GM12878 (cell line): ENCODE results near the gene ZDHHC11.
A peak's percentile ranks its signal among the peaks of the same experiment; 100 is the strongest.

Experiments used
- BACH1 ChIP-seq: fragments of 450-650 bp; IDR thresholded peaks from 2 replicates; pipeline ENCODE4 v1.6.1; 2017; ENCODE audit warnings: mild to moderate bottlenecking, borderline replicate concordance
- HDAC6 ChIP-seq: fragments of 200-600 bp; sonication (generic); IDR thresholded peaks from one replicate; pipeline ENCODE4 v1.8.0; 2017; ENCODE audit warnings: antibody characterized with exemption; ENCODE audit not compliant: unreplicated experiment
- MTA2 ChIP-seq: fragments of 450-650 bp; IDR thresholded peaks from 2 replicates; pipeline ENCODE4 v1.6.1; 2016; ENCODE audit warnings: low read depth, mild to moderate bottlenecking, moderate library complexity
- POLR2A ChIP-seq: IDR thresholded peaks from 2 replicates; pipeline ENCODE4 v1.6.1; 2011; ENCODE audit warnings: low read depth, mild to moderate bottlenecking, low read length
- POLR2AphosphoS5 ChIP-seq: IDR thresholded peaks from 2 replicates; pipeline ENCODE4 v1.6.1; 2011; ENCODE audit warnings: mild to moderate bottlenecking, low read length, inconsistent platforms
- RAD21 ChIP-seq: IDR thresholded peaks from 2 replicates; pipeline ENCODE4 v1.6.1; 2011; ENCODE audit warnings: mild to moderate bottlenecking, low read depth, low read length, moderate library complexity; ENCODE audit not compliant: insufficient read depth
- SMAD1 ChIP-seq: fragments of 450-650 bp; IDR thresholded peaks from 2 replicates; pipeline ENCODE4 v1.6.1; 2018; ENCODE audit warnings: mild to moderate bottlenecking, low read depth; ENCODE audit not compliant: partially characterized antibody
- SMARCA5 ChIP-seq: fragments of 450-650 bp; IDR thresholded peaks from 2 replicates; pipeline ENCODE4 v1.6.1; 2017; ENCODE audit warnings: mild to moderate bottlenecking
- SMC3 ChIP-seq: IDR thresholded peaks from 2 replicates; pipeline ENCODE4 v1.6.1; 2011; ENCODE audit warnings: low read length, improper control_type of control experiment, borderline replicate concordance
- SUZ12 ChIP-seq: fragments of 200-600 bp; sonication (generic); IDR thresholded peaks from one replicate; pipeline ENCODE4 v1.6.1; 2018; ENCODE audit warnings: antibody characterized with exemption, mild to moderate bottlenecking; ENCODE audit not compliant: unreplicated experiment
- ZBED1 ChIP-seq: IDR thresholded peaks from 2 replicates; pipeline ENCODE4 v1.6.1; 2016; ENCODE audit warnings: borderline replicate concordance
- TF ChIP-seq, protein P1 (sequence below), 3 experiments: IDR thresholded peaks in 2 of 3; conservative IDR thresholded peaks in 1 of 3; 2 replicates each; pipeline ENCODE4 v1.5.1; 2011; ENCODE audit warnings: low read depth in 3 of 3, low read length in 3 of 3, mild to moderate bottlenecking in 3 of 3, control low read depth in 2 of 3, moderate library complexity in 2 of 3, inconsistent platforms in 1 of 3, mixed read lengths in 1 of 3; ENCODE audit not compliant: control insufficient read depth in 2 of 3, insufficient read depth in 1 of 3; ENCODE audit errors: extremely low read depth in 1 of 3
- TF ChIP-seq, protein P2 (sequence below): IDR thresholded peaks from 2 replicates; pipeline ENCODE4 v1.6.1; 2012; ENCODE audit warnings: low read depth, low read length, improper control_type of control experiment
- TF ChIP-seq, protein P3 (sequence below): IDR thresholded peaks from 2 replicates; pipeline ENCODE4 v1.6.1; 2011; ENCODE audit warnings: mild to moderate bottlenecking, low read depth, low read length, moderate library complexity; ENCODE audit not compliant: insufficient replicate concordance

DNA sequence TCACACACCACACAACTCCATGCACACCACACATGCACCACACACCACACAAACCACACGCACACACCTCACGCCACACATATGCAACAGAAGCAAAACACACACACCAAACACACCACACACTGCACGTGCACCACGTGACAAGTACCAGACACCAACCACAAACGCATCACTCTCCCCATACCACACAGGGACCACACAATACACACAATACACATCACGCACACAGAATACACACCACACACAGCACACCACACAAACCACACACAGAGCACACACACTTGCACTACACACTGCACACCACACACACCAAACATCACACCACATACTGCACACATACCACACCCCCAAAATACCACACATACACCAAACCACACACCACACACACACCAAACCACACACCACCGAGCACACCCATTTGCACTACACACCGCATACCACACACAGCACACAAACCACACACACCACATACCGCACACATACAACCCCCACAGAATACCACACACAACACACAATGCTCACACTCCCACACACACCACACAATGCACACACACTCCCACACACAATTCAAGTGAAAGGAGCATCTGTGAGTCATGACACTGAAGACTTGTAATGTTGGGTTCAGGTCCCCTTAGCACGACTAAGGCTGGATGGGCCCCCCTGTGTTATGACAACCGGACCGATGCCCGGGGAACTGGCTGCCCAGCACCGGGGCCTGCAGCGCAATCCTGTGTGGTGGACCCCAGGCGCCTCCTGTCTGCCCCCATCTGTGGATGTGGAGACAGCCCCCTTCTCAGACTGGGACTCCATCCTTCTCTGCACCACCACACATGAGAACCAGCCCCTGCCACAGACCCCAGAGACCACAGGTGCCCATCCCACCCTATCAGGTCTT, 6.0 kb upstream of the ZDHHC11 start:
- TF ChIP-seq, protein P1, sequence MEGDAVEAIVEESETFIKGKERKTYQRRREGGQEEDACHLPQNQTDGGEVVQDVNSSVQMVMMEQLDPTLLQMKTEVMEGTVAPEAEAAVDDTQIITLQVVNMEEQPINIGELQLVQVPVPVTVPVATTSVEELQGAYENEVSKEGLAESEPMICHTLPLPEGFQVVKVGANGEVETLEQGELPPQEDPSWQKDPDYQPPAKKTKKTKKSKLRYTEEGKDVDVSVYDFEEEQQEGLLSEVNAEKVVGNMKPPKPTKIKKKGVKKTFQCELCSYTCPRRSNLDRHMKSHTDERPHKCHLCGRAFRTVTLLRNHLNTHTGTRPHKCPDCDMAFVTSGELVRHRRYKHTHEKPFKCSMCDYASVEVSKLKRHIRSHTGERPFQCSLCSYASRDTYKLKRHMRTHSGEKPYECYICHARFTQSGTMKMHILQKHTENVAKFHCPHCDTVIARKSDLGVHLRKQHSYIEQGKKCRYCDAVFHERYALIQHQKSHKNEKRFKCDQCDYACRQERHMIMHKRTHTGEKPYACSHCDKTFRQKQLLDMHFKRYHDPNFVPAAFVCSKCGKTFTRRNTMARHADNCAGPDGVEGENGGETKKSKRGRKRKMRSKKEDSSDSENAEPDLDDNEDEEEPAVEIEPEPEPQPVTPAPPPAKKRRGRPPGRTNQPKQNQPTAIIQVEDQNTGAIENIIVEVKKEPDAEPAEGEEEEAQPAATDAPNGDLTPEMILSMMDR (IDR thresholded peaks at IDR 0.05 in 2 of 3, conservative IDR thresholded peaks at IDR 0.05 in 1 of 3; ENCODE audit: control insufficient read depth in 2 of 3, extremely low read depth in 1 of 3, insufficient read depth in 1 of 3, low read depth in 3 of 3, low read length in 3 of 3), result no peak
- TF ChIP-seq POLR2A, result no peak
- no peak for TF ChIP-seq SMAD1
- TF ChIP-seq HDAC6, result no peak
- TF ChIP-seq POLR2AphosphoS5, result no peak
- TF ChIP-seq, protein P2, sequence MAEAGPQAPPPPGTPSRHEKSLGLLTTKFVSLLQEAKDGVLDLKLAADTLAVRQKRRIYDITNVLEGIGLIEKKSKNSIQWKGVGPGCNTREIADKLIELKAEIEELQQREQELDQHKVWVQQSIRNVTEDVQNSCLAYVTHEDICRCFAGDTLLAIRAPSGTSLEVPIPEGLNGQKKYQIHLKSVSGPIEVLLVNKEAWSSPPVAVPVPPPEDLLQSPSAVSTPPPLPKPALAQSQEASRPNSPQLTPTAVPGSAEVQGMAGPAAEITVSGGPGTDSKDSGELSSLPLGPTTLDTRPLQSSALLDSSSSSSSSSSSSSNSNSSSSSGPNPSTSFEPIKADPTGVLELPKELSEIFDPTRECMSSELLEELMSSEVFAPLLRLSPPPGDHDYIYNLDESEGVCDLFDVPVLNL, result no peak
- no peak for TF ChIP-seq SMARCA5
- TF ChIP-seq MTA2, result no peak
- TF ChIP-seq SUZ12, result no peak
- TF ChIP-seq, protein P3, sequence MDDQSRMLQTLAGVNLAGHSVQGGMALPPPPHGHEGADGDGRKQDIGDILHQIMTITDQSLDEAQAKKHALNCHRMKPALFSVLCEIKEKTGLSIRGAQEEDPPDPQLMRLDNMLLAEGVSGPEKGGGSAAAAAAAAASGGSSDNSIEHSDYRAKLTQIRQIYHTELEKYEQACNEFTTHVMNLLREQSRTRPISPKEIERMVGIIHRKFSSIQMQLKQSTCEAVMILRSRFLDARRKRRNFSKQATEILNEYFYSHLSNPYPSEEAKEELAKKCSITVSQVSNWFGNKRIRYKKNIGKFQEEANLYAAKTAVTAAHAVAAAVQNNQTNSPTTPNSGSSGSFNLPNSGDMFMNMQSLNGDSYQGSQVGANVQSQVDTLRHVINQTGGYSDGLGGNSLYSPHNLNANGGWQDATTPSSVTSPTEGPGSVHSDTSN, result peak; percentile 2
- TF ChIP-seq BACH1, result no peak
- no peak for TF ChIP-seq SMC3
- no peak for TF ChIP-seq ZBED1
- no peak for TF ChIP-seq RAD21
